HK-2 (cell line): Measurements from ENCODE around the gene TMEM143.
"Not testable (repeated sequence)": the region's sequence is repeated elsewhere in the genome, so short reads cannot be mapped to it uniquely, and the experiment has no call there.

Source experiments
- DNase-seq: peaks from one replicate; pipeline ENCODE4 v3.0.0-alpha.2; 2018; ENCODE audit not compliant: unreplicated experiment

Gene TMEM143

DNA sequence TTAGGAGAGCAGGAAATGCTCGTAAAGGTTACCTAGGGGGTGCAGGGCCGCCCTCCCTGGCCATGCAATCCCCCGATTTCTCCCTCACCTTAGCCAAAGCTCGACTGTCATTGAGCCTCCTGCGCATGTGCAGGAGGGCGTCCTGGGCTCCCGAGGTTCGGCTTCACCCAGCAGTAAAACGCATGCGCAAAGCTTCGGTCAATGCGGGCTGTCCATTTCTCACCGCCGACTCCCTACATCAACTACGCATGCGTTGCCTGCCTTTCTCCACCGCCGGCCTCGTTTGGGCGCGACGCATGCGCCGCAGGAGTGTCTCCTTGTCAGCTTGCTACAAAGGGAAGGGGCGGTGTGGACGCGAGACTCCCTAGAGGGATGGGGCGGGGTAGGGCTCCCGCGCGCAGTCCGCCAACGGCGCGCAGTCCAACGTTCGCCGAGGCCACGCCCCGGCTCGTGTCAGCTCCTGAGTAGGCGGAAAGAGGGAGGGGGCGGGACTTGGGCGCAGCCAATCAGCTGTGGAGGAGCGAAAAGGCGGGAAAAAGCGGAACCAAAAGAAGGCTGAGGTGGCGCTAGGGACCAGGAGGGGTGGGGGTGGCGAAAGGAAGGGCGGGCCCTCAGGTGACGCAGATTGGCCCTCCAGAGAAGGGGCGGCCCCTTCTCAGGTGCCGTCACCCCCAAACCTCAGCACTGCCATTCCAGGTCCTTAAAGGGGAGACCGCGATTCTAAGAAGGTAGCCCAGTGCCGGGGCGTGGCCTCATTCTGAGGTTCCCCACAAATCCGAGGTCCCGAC lies at the start of gene TMEM143, which contains the start of gene SYNGR4:
Gene TMEM143 (minus strand): TSS at position 131 of the 788 bp plus-strand sequence. CDS start 20 bp downstream, at position 111.
Gene SYNGR4 (plus strand): TSS at position 558 of the 788 bp plus-strand sequence. CDS start 1,476 bp downstream, outside the sequence.
- DNase-seq: peak; percentile 99

DNA sequence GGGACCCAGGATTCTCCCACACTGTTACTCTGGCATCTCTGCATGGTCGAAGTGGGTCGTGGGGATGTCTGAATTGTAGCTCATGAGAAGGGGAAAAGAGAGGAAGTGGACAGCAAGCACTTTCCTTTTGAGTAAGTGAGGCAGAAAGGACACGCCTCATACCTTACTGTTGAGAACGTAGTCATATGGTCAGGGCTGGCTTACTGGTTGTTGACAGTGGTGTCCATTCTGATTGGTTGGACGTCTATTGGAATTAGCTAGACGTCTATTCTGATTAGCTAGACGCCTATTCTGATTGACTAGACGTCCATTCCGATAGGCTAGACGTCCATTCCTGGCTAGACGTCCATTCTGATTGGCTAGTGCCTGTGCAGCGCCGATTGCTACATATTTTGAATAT lies 42.1 kb upstream of the TMEM143 start:
- DNase-seq: no peak

DNA sequence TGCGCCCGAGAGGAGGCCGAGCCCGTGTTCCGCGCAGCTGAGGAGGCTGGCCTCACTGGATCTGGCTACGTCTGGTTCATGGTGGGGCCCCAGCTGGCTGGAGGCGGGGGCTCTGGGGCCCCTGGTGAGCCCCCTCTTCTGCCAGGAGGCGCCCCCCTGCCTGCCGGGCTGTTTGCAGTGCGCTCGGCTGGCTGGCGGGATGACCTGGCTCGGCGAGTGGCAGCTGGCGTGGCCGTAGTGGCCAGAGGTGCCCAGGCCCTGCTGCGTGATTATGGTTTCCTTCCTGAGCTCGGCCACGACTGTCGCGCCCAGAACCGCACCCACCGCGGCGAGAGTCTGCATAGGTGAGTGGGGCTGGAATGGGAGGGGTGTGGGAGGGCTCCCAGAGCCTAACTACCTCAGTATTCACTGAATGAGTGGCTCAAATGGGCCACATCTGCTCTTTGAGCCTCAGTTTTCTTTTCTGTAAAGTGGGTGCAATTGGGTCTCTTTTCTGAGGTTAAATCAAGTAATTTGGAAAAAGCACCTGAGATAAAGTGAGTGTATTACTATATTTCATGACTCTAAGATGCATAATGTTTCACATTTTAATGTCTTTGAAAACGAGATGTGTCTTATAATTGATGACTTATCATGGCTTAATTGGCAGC lies 41.4 kb upstream of the TMEM143 start:
- no peak for DNase-seq

DNA sequence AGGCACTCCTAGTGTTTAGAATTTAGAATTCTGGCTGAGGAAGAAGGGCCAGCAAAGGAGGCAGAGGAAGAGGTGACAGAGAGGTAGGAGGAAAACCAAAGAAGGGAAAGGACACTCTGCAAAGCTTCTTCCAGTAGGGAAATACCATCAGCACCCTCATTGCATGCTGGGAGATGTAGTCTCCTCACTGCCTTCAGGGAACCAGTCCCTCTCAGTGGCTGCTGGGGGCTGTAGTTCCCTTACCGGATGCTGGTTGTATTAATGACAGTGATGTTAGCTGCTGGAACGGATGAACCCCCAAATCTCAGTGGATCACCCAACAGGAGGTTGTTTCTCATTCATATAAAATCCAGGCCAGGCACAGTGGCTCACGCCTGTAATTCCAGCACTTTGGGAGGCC lies 39.9 kb upstream of the TMEM143 start:
- peak; percentile 50 for DNase-seq

DNA sequence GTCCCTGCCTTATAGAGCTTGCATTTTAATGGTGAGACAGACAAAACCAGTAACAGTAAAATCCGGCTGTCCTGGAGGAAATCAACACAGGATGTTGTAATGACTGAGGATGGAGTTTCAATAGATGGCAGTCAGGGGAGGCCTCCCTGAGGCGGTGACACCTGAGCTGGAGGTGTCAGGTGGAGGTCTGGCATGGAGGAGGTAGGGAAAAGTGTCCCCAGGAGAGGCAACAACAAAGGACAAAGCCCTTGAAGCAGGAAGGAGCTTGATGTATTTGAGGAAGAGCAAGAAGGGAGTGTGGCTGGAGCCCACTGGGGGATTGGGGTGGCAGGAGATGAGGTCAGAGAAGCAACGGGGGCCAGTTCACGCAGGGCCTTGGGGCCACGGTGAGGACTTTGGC lies 37.5 kb upstream of the TMEM143 start:
- DNase-seq: no peak

DNA sequence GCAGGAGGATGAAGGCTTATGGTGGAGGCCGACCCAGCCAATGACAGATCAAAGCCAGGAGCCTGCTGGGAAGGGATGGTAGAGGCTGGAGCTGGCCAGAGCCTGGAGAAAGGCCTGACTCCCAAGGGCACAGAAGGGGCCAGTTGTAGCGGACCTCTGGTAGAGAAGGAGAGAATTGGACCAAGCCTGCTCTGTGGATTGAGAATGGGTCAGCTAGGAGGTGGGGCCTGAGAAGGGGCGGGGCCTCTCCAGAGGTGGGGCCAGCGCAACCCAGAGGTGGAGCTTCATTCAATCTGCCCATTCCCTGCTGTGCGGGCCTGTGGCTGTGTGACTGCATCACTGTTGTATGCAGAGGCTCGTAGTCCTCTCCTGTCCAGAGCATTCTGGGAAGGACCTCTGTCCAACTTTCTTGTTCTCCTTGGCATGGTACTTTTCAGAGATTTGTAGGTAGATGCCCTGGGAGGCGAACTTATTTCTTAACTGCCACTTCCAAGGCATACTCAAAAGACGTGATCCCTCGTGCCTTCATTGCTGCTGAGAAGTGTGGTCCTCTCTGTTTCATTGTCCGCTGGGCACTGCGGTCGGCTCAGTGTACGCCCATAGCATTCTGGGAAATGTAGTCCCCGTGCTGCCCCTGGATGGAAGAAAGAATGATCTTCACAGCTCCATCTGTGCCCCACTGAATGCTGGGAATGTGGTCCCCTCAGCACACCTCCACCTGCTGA lies 36.4 kb upstream of the TMEM143 start:
- DNase-seq: no peak

DNA sequence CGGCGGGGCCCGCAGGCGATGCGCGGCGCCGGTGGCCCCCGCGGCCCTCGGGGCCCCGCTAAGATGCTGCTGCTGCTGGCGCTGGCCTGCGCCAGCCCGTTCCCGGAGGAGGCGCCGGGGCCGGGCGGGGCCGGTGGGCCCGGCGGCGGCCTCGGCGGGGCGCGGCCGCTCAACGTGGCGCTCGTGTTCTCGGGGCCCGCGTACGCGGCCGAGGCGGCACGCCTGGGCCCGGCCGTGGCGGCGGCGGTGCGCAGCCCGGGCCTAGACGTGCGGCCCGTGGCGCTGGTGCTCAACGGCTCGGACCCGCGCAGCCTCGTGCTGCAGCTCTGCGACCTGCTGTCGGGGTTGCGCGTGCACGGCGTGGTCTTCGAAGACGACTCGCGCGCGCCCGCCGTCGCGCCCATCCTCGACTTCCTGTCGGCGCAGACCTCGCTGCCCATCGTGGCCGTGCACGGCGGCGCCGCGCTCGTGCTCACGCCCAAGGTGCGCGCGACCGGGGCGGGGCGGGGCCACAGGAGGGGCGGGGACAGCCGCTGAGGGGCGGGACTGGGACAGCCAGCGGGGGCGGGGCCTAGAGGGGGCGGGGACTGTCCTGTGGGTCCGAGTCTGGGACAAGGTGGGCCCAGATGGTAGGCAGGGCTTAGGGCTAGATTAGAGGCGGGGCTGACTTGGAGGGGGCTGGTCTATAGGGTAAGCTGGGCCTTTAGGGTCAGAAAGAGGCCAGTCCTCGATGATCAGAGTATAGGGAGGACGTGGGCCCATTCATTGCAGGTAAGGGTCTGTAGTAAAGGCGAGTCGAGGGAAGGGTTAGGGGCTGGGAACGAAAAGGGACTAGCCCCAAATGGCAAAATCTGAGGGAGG lies 34.9 kb upstream of the TMEM143 start:
- peak; percentile 69 for DNase-seq

DNA sequence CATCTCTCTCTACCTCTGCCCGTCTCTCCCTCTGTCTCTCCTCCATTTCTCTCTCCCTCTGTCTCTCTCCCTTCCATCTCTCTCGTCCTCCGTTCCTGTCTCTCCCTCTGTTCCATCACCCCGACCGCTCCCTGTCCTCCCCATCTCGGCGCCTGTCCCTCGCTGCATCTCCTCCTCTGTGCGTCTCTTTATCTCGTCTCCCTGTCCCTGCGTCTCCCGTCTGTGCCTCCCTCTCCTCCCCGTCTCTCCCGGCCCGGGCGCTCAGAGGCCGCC lies 34.3 kb upstream of the TMEM143 start:
- DNase-seq: no peak

DNA sequence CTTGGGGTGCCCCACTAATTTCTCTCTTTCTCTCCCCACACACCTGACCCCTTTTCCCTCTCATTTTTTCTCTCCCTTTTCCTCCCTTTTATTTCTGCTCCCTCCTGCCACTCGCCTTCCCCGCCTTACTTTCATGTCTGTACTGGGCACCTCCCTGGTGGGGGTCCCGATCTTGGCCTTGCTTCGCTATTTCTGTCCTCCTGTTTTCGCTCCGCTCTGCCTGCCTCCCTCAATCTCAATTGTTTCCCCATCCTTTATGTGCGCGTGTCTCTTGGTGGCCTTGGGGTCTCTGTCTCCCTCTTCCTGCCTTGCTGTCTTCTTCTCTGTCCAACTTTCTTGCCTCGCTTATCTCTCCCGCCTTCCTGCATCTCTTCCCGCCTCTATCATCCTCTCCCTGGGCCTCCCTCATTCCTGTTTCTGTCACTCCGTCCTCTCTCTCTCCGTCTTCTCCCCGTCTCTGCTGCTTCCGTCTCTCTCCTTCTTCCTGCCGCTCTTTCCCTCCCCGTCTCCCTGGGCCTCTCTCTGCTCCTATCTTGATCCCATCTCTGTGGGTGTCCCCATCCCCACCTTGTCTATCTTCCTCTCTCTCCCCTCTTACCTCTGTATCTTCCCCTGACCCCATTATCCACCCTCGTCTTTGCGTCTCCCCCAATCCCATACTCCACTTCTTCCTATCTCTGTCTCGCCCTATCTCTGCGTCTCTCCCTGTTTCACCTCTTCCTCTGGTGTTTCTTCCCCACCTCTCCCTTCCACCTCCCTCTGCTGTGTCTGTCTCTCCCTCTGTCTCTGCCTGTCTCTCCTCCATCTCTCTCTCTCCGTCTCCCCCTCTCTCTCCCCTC lies 33.7 kb upstream of the TMEM143 start:
- DNase-seq: no peak

DNA sequence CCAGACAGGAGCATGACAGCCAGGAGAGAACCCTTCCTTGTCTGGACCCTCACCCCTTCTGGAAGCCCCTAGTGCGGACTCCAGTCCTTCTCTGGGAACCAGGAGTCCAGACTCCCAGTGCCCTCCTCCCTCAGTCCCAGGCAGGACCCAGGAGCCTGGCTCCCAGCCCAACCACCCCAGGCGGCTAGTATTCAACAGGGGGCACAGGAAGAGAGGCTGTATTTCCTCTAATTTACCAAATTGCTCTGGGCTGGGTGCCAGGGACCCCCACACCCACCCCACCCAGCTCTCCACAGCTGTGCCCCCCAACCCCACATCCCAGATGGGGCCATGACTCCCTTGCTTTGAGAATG lies 33.1 kb upstream of the TMEM143 start:
- DNase-seq: no peak

DNA sequence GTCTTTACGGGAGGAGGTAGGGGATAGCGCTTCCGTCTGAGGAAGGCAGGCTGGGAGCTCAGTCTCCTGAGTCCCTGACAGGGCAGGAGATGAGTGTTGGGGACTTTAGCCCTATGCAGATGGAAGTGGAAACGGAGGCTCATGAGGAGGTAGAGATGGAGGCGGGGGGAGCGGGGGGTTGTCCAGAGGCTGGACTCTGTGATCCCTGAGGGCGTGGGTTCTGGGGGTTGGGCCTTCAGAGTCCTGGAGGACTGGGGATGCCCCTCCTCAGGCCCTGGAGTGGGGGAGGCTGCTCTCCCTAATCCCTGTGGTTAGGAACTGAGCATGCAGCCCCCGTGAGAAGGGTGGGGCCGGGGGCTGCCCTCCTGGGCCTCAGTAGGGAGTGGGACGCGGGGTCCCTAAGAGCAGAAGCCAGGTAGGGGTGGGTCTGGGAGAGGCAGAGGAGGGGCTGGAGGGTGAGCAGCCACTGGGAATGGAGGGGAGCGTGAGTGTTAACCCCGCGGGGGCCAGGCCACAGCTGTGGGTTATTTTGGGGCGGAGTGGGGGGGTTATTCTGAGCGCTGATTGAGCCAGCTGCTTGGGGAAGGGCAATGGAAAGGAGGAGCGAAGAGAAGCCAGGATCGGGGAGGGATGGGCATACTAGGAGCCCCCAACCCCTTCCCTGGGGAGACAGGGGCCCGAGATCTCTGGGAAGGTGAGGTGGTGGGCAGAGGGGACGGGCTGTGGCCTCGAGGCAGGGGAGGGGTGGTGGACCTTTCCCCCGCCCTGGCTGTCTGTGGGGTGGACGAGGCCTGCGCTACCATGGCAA lies 32.5 kb upstream of the TMEM143 start:
- DNase-seq: no peak

DNA sequence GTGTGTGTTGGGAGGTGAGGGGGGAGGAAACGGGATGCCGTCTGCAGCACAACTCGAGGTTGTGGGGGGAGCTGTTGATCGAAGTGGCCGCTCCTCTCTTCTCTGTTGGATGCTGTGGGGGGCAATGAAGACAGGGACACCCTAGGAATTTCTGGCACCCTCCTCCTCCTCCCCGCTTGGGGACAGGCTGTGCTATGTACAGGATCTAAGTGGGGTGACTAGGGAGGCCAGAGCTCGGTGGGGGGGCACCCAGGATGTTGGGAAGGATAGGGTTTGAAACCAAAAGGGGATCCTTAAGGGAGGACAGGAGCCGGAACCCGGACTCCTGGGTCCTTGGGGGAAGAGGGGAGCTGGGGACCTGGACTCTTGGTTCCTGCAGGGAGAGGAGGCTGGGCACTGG lies 31.8 kb upstream of the TMEM143 start:
- no peak for DNase-seq

DNA sequence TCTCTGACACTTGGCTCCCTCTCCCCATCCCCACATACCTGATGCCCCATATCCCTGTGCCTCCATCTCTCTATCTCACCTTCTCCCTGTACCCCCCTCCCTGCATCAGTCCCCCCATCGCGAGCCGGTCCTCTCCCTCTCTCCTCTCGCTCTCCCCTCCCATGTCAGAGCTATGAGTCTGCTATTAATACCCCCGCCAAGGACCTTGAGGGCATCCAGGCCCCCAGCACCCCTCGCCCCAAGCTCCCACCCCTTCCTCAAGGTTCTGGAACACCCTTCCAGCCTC lies 31.4 kb upstream of the TMEM143 start:
- no peak for DNase-seq

DNA sequence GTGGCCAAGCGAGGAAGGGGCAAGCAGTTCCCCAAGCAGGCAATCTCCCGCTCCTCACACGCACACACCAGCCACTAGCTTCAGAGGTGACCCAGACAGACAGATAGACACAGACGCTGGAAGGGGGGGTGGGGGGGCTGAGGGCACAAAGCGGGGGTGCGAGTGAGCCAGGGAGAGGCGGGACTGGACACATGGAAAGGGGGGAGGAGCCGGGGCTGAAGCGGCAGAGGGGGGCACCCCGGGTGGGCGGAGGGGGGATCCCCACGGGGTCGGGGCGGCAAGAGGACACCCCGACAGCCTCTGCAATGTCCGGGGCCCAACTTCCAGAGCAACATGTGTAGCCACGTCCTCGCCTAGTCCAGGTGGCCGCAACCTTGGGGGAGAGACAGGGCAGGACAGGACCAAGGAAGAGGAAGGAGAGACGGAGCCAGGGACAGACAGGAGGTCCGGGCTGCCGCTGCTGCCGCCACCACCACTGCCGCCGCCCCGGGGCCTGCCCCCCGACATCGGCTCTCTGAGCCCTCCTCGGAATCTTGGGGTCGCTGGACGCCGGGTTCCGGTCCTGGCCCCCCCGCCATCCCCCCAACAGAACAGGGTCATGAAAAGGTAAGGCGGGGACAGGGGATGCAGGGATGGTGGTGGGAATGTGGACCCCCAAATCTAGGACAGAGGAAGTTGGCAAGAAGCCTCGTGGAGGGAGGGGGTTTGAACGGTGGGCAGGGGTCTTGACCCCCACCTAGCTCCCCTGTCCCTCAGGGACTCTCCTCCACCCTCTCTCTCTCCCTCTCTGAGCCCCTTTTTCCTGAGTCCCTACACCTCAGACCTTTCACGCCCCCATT lies 30.8 kb upstream of the TMEM143 start:
- no peak for DNase-seq

DNA sequence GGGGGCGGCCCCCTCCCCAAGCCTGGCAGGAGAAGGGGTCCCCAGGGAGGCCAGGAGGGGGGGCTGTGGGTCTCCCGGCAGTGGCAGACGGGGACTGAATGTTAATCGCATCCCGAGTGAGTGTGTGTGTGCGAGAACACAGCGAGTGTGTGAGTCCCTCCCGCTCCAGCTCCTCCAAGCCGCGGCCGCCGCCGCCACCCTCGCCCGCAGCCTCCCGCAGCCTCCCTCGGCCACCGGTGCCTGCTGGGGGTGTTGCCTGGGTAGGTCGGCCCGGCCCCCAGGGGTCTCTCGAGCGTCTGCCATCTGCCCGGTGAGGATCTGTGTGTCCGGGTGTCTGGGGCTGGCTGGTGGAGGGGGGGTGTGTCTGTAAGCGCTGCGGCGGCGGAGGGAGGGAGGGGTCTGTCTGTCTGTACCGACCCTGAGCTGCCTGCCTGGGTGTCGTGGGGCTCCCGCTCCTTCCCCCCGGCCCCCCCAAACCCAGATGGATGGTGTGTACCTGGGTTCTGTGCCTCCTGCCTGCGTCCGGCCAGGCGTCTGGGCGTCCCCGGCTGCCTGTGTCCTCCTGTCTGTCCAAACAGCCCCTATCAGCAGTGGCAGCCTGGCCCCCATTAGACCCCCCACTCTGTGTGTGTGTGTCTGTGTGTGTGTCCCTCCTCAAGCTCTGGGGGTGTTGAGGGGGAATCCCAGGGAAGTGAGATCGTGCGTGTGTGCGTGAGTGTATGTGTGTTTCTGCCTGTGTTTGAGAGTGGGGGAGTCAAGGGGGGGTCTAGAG lies 30.0 kb upstream of the TMEM143 start, which contains the start of gene GRIN2D:
Gene GRIN2D (plus strand): TSS at position 110 of the 772 bp plus-strand sequence. CDS start 4,725 bp downstream, outside the sequence.
- peak; percentile 56 for DNase-seq

DNA sequence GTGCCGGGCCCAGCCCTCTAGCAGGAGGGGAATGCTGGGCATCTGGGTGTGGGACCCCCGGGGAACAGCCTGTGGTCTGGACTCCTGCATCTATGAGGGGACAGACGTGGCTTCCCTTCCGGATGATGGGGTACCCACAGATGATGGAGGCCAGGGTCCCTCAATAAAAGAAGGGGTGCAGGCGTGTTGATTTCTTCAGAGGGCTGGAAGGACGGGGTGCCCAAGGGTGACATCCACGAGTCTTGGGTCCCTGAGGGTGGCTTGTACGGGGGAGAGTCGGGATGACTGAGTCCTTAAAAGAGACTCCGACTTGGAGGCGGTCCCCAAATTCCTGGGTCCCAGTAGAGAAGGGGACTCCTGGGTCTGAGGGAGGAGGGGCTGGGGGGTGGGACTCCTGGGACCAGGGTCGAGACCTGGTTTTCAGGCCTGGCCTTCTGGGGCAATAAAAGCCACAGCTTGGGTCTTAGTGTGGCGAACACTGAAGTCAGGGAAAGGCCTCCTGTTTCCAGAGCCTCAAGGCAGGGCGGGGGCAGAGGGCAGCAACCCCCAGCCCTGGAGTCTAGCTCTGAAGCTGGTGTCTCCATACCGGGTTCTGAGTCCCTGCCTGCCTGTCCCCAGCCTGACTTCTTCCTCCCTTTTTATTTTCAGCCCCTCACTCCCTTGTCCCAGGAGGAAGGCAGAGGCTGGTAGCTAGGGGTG lies 29.3 kb upstream of the TMEM143 start:
- DNase-seq: no peak

DNA sequence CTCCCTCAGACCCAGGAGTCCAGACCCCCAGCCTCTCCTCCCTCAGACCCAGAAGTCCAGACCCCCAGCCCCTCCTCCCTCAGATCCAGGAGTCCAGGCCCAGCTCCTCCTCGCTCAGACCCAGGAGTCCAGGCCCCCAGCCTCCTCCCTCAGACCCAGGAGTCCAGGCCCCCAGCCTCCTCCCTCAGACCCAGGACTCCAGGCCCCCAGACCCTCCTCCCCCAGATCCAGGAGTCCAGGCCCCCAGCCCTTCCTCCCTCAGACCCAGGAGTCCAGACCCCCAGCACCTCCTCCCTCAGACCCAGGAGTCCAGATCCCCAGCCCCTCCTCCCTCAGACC lies 28.2 kb upstream of the TMEM143 start:
- not testable (repeated sequence) for DNase-seq
